Heart right ventricle (tissue), 16 donors: ENCODE results near the gene PIP4K2A. TPM values are rescaled to one million over a fixed set of nuclear protein-coding genes. Genes with fewer than 3 reads are reported as not detected.
"Not testable (repeated sequence)": the region's sequence is repeated elsewhere in the genome, so short reads cannot be mapped to it uniquely, and the experiment has no call there.

Source experiments
- ATAC-seq, 8 donors: fragments of 200-7000 bp; cut with Tn5 transposase; one replicate each; pipeline ENCODE4 v1.9.1; 2020; ENCODE audit warnings: mild to moderate bottlenecking in 8 of 8, moderate library complexity in 8 of 8, moderate number of reproducible peaks in 1 of 8
- DNase-seq, 2 donors: peaks; one replicate each; pipeline ENCODE4 v3.0.0-alpha.2; 2020
- H3K27ac ChIP-seq, 10 donors: fragments of 200-600 bp; sonication (generic) in 2 of 10; one replicate each; pipeline versions ENCODE4 v1.5.0 to v1.8.0; 2020 to 2022; ENCODE audit warnings: mild to moderate bottlenecking in 3 of 10
- H3K27me3 ChIP-seq, 7 donors: fragments of 200-600 bp; one replicate each; pipeline ENCODE4 v1.8.0; 2021 to 2022; ENCODE audit warnings: mild to moderate bottlenecking in 2 of 7
- H3K36me3 ChIP-seq, 9 donors: fragments of 200-600 bp; sonication (generic) in 1 of 9; one replicate each; pipeline versions ENCODE4 v1.5.0 to v1.8.0; 2020 to 2022; ENCODE audit warnings: mild to moderate bottlenecking in 2 of 9
- H3K4me1 ChIP-seq, 9 donors: fragments of 200-600 bp; sonication (generic) in 1 of 9; one replicate each; pipeline versions ENCODE4 v1.5.0 to v1.8.0; 2020 to 2022; ENCODE audit warnings: mild to moderate bottlenecking in 4 of 9
- H3K4me3 ChIP-seq, 10 donors: fragments of 200-600 bp; sonication (generic) in 2 of 10; one replicate each; pipeline versions ENCODE4 v1.5.0 to v1.8.0; 2020 to 2022; ENCODE audit warnings: mild to moderate bottlenecking in 7 of 10, moderate library complexity in 2 of 10
- H3K9me3 ChIP-seq, 11 donors: fragments of 200-600 bp in 10 of 11; sonication (generic) in 2 of 11; one replicate each; pipeline versions ENCODE4 v1.5.0 to v1.8.0; 2013 to 2022; ENCODE audit warnings: mild to moderate bottlenecking in 2 of 11, control low read depth in 1 of 11, moderate library complexity in 1 of 11
- WGBS, 2 donors: extraction: QIAGEN DNeasy Blood & Tissue Kit; methylation state at CpG; one replicate each; pipeline ENCODE4 v1.1.7; 2013; ENCODE audit warnings: inconsistent platforms in 1 of 2; 5-methylcytosine and 5-hydroxymethylcytosine counted together
- intact Hi-C, 10 donors: fragments of 100-400 bp; cut with DNase I; formaldehyde crosslinking; loops; one replicate each; pipeline versions ENCODE4 v1.11.1 to v1.14.2; 2022
- polyA plus RNA-seq, 2 donors: library from polyadenylated mRNA; stranded (reverse); fragments of 200-250 nt; gene quantifications; one replicate each; pipeline ENCODE4 v1.2.3, GENCODE V29; 2013
- total RNA-seq, 10 donors: library from RNA; stranded (reverse); fragmentation: NEBNext Ultra II Directional in 3 of 10; extraction: Animal tissue kit (Norgen Biotek cat#: 25700) in 3 of 10; gene quantifications; one replicate each; pipeline versions ENCODE4 v1.2.1 to v1.2.4, GENCODE V29; 2021 to 2023
- TF ChIP-seq, protein P1 (sequence below), 9 donors: fragments of 200-600 bp; sonication (generic) in 2 of 9; IDR thresholded peaks; one replicate each; pipeline versions ENCODE4 v1.5.0 to v1.8.0; 2021 to 2022; ENCODE audit warnings: antibody characterized with exemption in 9 of 9, mild to moderate bottlenecking in 5 of 9, moderate library complexity in 1 of 9
- donor health status: Arrhythmogenic right ventricular cardiomyopathy.
- donor health status: ischemic (EF 13 %, LVEDD 7.1; RV severe dilation, severe dysfunction).
- donor health status: healthy with polysubstance abuse.
- donor health status: DM: no; HTN: yes; CAD: no.
- donor health status: DM: no; HTN: no; CAD: no.
- donor health status: ischemic (EF 25% LVEDD 6.9; RV normal size, moderate dysfunction).
- donor health status: ischemic (EF 25% LVEDD 5.7; RV mildly dilated, moderate dysfunction).
- donor health status: healthy.
- donor health status: DM: yes; HTN: yes; CAD: no.
- donor health status: Ischemic cardiomyopathy.
- donor health status: ischemic (EF 35%, LVEDD 5.7; RV mildly dilated, moderate dysfunction).
- donor health status: nonischemic (EF 11% LVEDD 7.7; RV severe dilation, severe dysfunction).
- donor health status: DM: yes; HTN: yes; CAD: no.
- donor health status: PGD.
- donor health status: ischemic (EF 29% LVEDD 5.4; RV normal size, mild dysfunction).
- donor health status: nonischemic (EF 23%, LVEDD 6.1; RV moderate dilation, normal function).

PIP4K2A gene
- total and polyA plus RNA-seq, 12 donors: 6.0 to 29.1 (median 13.3) TPM

DNA sequence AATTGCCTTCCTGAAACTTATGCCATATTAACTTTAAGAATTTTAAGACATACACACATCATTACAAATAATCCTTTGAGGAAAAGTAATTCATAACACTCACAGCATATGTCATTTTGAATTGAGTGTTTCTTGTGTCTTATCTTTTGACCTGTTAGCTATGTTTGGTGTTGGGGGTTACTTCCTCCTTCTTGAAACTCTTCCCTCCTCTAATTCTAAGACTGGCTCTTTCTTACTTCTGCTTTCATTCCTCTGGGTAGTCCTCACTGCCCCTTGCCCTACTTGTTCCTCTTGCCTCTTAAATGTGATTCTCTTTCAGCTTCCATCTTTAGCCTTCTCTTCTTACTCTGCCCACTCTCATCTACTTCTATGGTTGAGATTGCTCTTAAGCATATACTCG, 28.3 kb upstream of the PIP4K2A start:
- 88 to 90% methylated on average over 1 of the region's 1 CpG for WGBS, 2 donors
- DNase-seq (no peak), ATAC-seq (peak in 1 of 8 donors; percentile 45)
- Histone ChIP-seq H3K9me3 (peaks cover 0 to 4% (median 0%) of the 10 kb centered on the region in 11 donors), H3K36me3 (no peaks in the 10 kb centered on the region), H3K27ac (peak overlapping the region in 1 of 10 donors; percentile 62), H3K4me1 (peaks cover 0 to 23% (median 0%) of the 10 kb centered on the region in 9 donors), H3K27me3 (no peaks in the 10 kb centered on the region), H3K4me3 (no peak overlapping the region)
- TF ChIP-seq, protein P1, sequence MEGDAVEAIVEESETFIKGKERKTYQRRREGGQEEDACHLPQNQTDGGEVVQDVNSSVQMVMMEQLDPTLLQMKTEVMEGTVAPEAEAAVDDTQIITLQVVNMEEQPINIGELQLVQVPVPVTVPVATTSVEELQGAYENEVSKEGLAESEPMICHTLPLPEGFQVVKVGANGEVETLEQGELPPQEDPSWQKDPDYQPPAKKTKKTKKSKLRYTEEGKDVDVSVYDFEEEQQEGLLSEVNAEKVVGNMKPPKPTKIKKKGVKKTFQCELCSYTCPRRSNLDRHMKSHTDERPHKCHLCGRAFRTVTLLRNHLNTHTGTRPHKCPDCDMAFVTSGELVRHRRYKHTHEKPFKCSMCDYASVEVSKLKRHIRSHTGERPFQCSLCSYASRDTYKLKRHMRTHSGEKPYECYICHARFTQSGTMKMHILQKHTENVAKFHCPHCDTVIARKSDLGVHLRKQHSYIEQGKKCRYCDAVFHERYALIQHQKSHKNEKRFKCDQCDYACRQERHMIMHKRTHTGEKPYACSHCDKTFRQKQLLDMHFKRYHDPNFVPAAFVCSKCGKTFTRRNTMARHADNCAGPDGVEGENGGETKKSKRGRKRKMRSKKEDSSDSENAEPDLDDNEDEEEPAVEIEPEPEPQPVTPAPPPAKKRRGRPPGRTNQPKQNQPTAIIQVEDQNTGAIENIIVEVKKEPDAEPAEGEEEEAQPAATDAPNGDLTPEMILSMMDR (IDR thresholded peaks at IDR 0.05): no peak
- intact Hi-C loops: loop anchor here in 1 of 10 donors (2.0 kb wide), 1 partner anchor 20 kb away; no protein-coding TSS in a partner anchor

DNA sequence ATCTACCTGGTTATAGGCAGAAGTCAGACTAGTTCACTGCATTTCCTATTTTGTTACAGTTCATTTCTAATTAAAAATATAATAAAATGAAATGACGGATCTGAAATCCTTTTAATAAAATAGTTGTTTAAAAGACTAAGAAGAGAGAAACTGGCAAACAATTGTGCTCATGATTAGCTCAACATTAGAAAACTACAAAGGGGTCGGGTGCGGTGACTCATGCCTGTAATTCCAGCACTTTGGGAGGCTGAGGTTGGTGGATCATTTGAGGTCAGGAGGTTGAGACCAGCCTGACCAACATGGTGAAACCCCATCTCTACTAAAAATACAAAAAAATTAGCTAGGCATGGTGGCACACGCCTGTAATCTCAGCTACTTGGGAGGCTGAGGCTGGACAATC, 27.3 kb upstream of the PIP4K2A start:
- H3K27ac ChIP-seq, DNase-seq, H3K27me3 ChIP-seq, ATAC-seq, H3K4me3 ChIP-seq, H3K9me3 ChIP-seq, H3K36me3 ChIP-seq: not testable (repeated sequence)
- peaks cover 0 to 28% (median 0%) of the 10 kb centered on the region in 9 donors for H3K4me1 ChIP-seq
- WGBS, 2 donors: 91% methylated on average over 4 of the region's 4 CpGs
- intact Hi-C loops: loop anchor here in 1 of 10 donors (2.0 kb wide), 1 partner anchor 19 kb away; no protein-coding TSS in a partner anchor

DNA sequence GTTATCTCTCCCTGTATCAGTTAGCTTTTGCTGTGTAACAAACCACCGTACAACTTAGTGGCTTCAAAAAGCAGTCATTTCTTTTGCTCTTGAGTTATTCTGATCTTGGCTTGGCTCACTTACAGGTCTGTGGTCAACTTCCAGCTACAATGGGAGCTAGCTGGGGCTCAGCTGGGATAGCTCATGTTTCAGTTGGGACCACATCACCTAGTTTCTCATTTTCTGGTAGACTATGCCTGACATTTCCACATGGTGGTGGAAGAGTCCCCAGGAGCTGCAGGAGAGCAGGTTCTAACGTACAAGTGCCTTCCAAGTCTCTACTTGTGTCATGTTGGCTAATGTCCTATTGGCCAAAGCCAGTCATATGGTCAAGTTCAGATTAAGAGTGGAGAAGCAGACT, 25.8 kb upstream of the PIP4K2A start:
- ATAC-seq: no peak
- intact Hi-C loops: no loop called here
- Histone ChIP-seq H3K9me3 (peaks cover 0 to 4% (median 0%) of the 10 kb centered on the region in 11 donors), H3K27ac (no peak overlapping the region), H3K4me1 (peaks cover 0 to 28% (median 0%) of the 10 kb centered on the region in 9 donors), H3K4me3 (no peak overlapping the region), H3K36me3 (no peaks in the 10 kb centered on the region), H3K27me3 (peaks cover 0 to 6% (median 0%) of the 10 kb centered on the region in 7 donors)
- WGBS, 2 donors: 63 to 86% methylated on average over 2 of the region's 2 CpGs
- no peak for DNase-seq
- TF ChIP-seq, protein P1 (IDR thresholded peaks at IDR 0.05): no peak

DNA sequence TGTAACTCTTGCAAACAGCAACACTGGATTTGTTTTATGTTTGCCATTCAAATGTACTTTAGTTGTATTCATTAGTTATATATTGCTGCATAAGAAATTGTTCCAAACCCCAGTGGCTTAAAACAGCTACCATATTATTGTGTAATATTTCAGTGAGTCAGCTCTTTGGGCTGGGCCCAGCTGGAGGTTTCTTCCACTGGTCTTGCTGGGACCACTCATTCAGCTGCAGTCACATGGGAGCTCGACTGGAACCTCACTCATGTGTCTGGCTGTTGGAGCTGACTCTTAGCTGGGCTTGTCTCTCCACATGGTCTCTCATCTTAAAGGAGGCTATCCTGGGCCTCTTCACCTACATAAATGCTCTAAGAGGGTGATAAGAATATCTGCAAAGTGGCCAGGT, 23.2 kb upstream of the PIP4K2A start:
- TF ChIP-seq, protein P1 (IDR thresholded peaks at IDR 0.05): no peak
- H3K4me3 ChIP-seq: no peak overlapping the region
- 67 to 73% methylated on average over 1 of the region's 1 CpG for WGBS, 2 donors
- peaks cover 0 to 24% (median 0%) of the 10 kb centered on the region in 9 donors for H3K4me1 ChIP-seq
- peaks cover 0 to 4% (median 0%) of the 10 kb centered on the region in 11 donors for H3K9me3 ChIP-seq
- no peak overlapping the region for H3K27ac ChIP-seq
- intact Hi-C loops: no loop called here
- peaks cover 0 to 6% (median 0%) of the 10 kb centered on the region in 7 donors for H3K27me3 ChIP-seq
- ATAC-seq (peak in 2 of 8 donors; percentile 29 to 78), DNase-seq (peak in 1 of 2 donors; percentile 37)
- no peaks in the 10 kb centered on the region for H3K36me3 ChIP-seq

DNA sequence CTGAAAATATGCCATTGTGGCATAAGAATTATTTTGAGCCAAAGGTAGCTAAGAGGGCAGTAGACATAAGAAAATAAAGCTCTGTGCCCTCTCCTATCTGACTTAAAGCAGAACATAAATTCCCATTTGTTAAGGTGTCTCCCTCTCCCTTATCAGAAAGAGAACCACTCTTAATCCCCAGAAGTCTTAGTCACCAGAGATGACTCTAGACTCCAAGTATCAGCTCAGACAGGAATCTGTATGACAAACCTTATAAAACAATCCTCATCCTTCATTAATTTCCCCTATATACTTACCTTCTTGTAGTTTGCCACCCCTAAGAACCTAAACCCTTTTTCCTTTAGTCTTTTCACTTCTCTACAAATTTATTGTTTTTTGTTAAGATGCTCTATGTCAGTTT, 21.8 kb upstream of the PIP4K2A start:
- H3K27ac ChIP-seq: no peak overlapping the region
- H3K4me1 ChIP-seq: peaks cover 0 to 19% (median 0%) of the 10 kb centered on the region in 9 donors
- TF ChIP-seq, protein P1 (IDR thresholded peaks at IDR 0.05): no peak
- no peak for DNase-seq
- H3K36me3 ChIP-seq: no peaks in the 10 kb centered on the region
- no peak for ATAC-seq
- peaks cover 0 to 4% (median 0%) of the 10 kb centered on the region in 11 donors for H3K9me3 ChIP-seq
- no peak overlapping the region for H3K4me3 ChIP-seq
- H3K27me3 ChIP-seq: peaks cover 0 to 6% (median 0%) of the 10 kb centered on the region in 7 donors
- intact Hi-C loops: no loop called here
